HepG2 (cell line): ENCODE results near the gene REM2. TPM values are rescaled to one million over a fixed set of nuclear protein-coding genes. Genes with fewer than 3 reads are reported as not detected.
A peak's percentile ranks its signal among the peaks of the same experiment; 100 is the strongest.

Source experiments
- BRF2 ChIP-seq: sonication (generic); formaldehyde crosslinking; IDR thresholded peaks from 2 replicates; pipeline ENCODE4 v1.8.1; 2022; ENCODE audit warnings: mild to moderate bottlenecking, missing genetic modification reagents
- CBX1 ChIP-seq: IDR thresholded peaks from one replicate; pipeline ENCODE4 v1.6.1; 2016; ENCODE audit warnings: antibody characterized with exemption, low read depth
- EEA1 ChIP-seq: sonication (generic); formaldehyde crosslinking; IDR thresholded peaks from 2 replicates; pipeline ENCODE4 v1.5.1; 2020; ENCODE audit warnings: mild to moderate bottlenecking, missing genetic modification reagents, borderline replicate concordance
- GATAD1 ChIP-seq: IDR thresholded peaks from 2 replicates; pipeline ENCODE4 v1.6.1; 2016; ENCODE audit warnings: missing genetic modification reagents, missing compliant biosample characterization
- GRHL1 ChIP-seq: sonication (generic); formaldehyde crosslinking; conservative IDR thresholded peaks from 2 replicates; pipeline ENCODE4 v1.8.0; 2022; ENCODE audit warnings: missing genetic modification reagents
- KLF9 ChIP-seq: IDR thresholded peaks from 2 replicates; pipeline ENCODE4 v1.6.1; 2016; ENCODE audit warnings: low read depth
- MAZ ChIP-seq, 2 experiments: sonication (generic) in 1 of 2; formaldehyde crosslinking in 1 of 2; IDR thresholded peaks; 2 replicates each; pipeline versions ENCODE4 v1.5.0 to v1.6.1; 2012 to 2020; ENCODE audit warnings: low read depth in 2 of 2, mild to moderate bottlenecking in 2 of 2, borderline replicate concordance in 1 of 2, improper control_type of control experiment in 1 of 2, low read length in 1 of 2, missing genetic modification reagents in 1 of 2, moderate library complexity in 1 of 2
- PLRG1 ChIP-seq: fragments of 450-650 bp; conservative IDR thresholded peaks from 2 replicates; pipeline ENCODE4 v1.6.1; 2016
- POLR2G ChIP-seq: fragments of 200-400 bp; formaldehyde crosslinking; IDR thresholded peaks from 2 replicates; pipeline ENCODE4 v1.6.1; 2018; ENCODE audit warnings: mild to moderate bottlenecking, low read depth, low read length, moderate library complexity
- REPIN1 ChIP-seq: sonication (generic); formaldehyde crosslinking; IDR thresholded peaks from 2 replicates; pipeline ENCODE4 v1.8.0; 2022; ENCODE audit warnings: missing genetic modification reagents, low read depth, mild to moderate bottlenecking, borderline replicate concordance
- SCMH1 ChIP-seq: sonication (generic); formaldehyde crosslinking; IDR thresholded peaks from 2 replicates; pipeline ENCODE4 v1.9.0; 2021; ENCODE audit warnings: missing genetic modification reagents, mild to moderate bottlenecking, borderline replicate concordance
- TARDBP ChIP-seq: sonication (generic); formaldehyde crosslinking; IDR thresholded peaks from 2 replicates; pipeline ENCODE4 v1.8.0; 2022; ENCODE audit warnings: mild to moderate bottlenecking, missing genetic modification reagents
- YEATS4 ChIP-seq: sonication (generic); formaldehyde crosslinking; IDR thresholded peaks from 2 replicates; pipeline ENCODE4 v1.4.0; 2020; ENCODE audit warnings: missing genetic modification reagents, borderline replicate concordance
- YY1 ChIP-seq: IDR thresholded peaks from 2 replicates; pipeline ENCODE4 v1.6.1; 2011; ENCODE audit warnings: low read length, low read depth, moderate library complexity, mild to moderate bottlenecking; ENCODE audit not compliant: insufficient read depth, insufficient replicate concordance
- ZBTB46 ChIP-seq: sonication (generic); formaldehyde crosslinking; IDR thresholded peaks from 2 replicates; pipeline ENCODE4 v1.4.0; 2020; ENCODE audit warnings: mild to moderate bottlenecking, missing genetic modification reagents, borderline replicate concordance
- ZC3H4 ChIP-seq: sonication (generic); formaldehyde crosslinking; IDR thresholded peaks from 2 replicates; pipeline ENCODE4 v1.4.0; 2020; ENCODE audit warnings: missing genetic modification reagents, borderline replicate concordance
- ZHX1 ChIP-seq: sonication (generic); formaldehyde crosslinking; IDR thresholded peaks from 2 replicates; pipeline ENCODE4 v1.8.1; 2022; ENCODE audit warnings: low read depth, mild to moderate bottlenecking, missing genetic modification reagents
- ZNF138 ChIP-seq: sonication (generic); formaldehyde crosslinking; IDR thresholded peaks from 2 replicates; pipeline ENCODE4 v1.5.0; 2020; ENCODE audit warnings: mild to moderate bottlenecking, low read depth, missing genetic modification reagents
- ZNF326 ChIP-seq: sonication (generic); formaldehyde crosslinking; IDR thresholded peaks from 2 replicates; pipeline ENCODE4 v1.4.0; 2020; ENCODE audit warnings: missing genetic modification reagents, borderline replicate concordance
- ZNF607 ChIP-seq: sonication (generic); formaldehyde crosslinking; IDR thresholded peaks from 2 replicates; pipeline ENCODE4 v1.5.1; 2020; ENCODE audit warnings: missing genetic modification reagents, mild to moderate bottlenecking, borderline replicate concordance
- polyA plus RNA-seq, 8 experiments: library from polyadenylated mRNA; depleted of rRNA in 3 of 8; stranded (reverse) in 7 of 8; unstranded in 1 of 8; fragments of >200 nt; fragmentation: Illumina TruSeq in 4 of 8; extraction: Trizol in 4 of 8; gene quantifications; 2 replicates each; pipeline versions ENCODE4 v1.2.1 to v1.2.3, GENCODE V29; 2011 to 2016; ENCODE audit warnings: low read depth in 4 of 8, missing spikeins in 1 of 8, mixed read lengths in 1 of 8; ENCODE audit not compliant: insufficient read depth in 1 of 8
- total RNA-seq, 5 experiments: library from RNA; depleted of rRNA; stranded (reverse); fragments of >200 nt; fragmentation: Illumina TruSeq; extraction: Trizol; gene quantifications; 2 replicates each; pipeline ENCODE4 v1.2.3, GENCODE V29; 2016; ENCODE audit warnings: low read depth in 1 of 5

Gene REM2
- total and polyA plus RNA-seq, 2 of the 13 experiments (the other 11 are each of a cell fraction or from before 2014, with no cell fraction given) = 0.20 TPM; not detected in 1

- TF ChIP-seq ZNF326 (CRISPR knock-in tag) (peak; percentile 79; the same call in 1 of the 2 replicates), POLR2G (peak; percentile 100), REPIN1 (CRISPR knock-in tag) (peak; percentile 100), YEATS4 (CRISPR knock-in tag) (peak; percentile 100), GRHL1 (CRISPR knock-in tag) (no peak), ZNF138 (CRISPR knock-in tag) (peak; percentile 58; the same call in 1 of the 2 replicates), EEA1 (CRISPR knock-in tag) (peak; percentile 96), GATAD1 (CRISPR knock-in tag) (peak; percentile 95), PLRG1 (no peak), YY1 (peak; percentile 99), KLF9 (CRISPR knock-in tag) (peak; percentile 95), BRF2 (CRISPR knock-in tag) (peak; percentile 98; the same call in 1 of the 2 replicates), SCMH1 (no peak), ZC3H4 (CRISPR knock-in tag) (no peak; the same call in 1 of the 2 replicates), ZHX1 (peak; percentile 97), ZBTB46 (peak; percentile 53; the same call in 1 of the 2 replicates), MAZ (IDR thresholded peaks at IDR 0.05; ENCODE audit: borderline replicate concordance, low read depth, low read length) (peak; percentile 71; the same call in 1 of the 2 replicates), MAZ (CRISPR knock-in tag; IDR thresholded peaks at IDR 0.05; ENCODE audit: low read depth) (peak; percentile 99), TARDBP (CRISPR knock-in tag) (peak; percentile 100), ZNF607 (peak; percentile 94), CBX1 (peak; percentile 99)
Observed at GRCh38 chr14:22929104-22929960, 46.3 kb downstream of the REM2 start, which contains the start of gene PRMT5 (continued).
